Ascending aorta (tissue), 2 donors: ENCODE data around the gene PANK2. TPM values are rescaled to one million over a fixed set of nuclear protein-coding genes. Genes with fewer than 3 reads are reported as not detected.

Source experiments
- DNase-seq, 2 donors: peaks; one replicate each; pipeline ENCODE4 v3.0.0-alpha.2; 2019; ENCODE audit warnings: low spot score in 2 of 2
- H3K27ac ChIP-seq, 2 donors: fragments of 200-600 bp; sonication (generic); one replicate each; pipeline ENCODE4 v1.5.1; 2016 to 2017; ENCODE audit warnings: mild to moderate bottlenecking in 1 of 2
- H3K27me3 ChIP-seq: fragments of 200-600 bp; sonication (generic); one replicate; pipeline ENCODE4 v1.5.1; 2017
- H3K36me3 ChIP-seq, 2 donors: fragments of 200-600 bp; sonication (generic); one replicate each; pipeline ENCODE4 v1.5.1; 2016
- H3K4me1 ChIP-seq, 2 donors: fragments of 200-600 bp; sonication (generic); one replicate each; pipeline ENCODE4 v1.5.1; 2016 to 2017; ENCODE audit warnings: mild to moderate bottlenecking in 1 of 2
- H3K4me3 ChIP-seq, 2 donors: fragments of 200-600 bp; sonication (generic); one replicate each; pipeline ENCODE4 v1.5.1; 2016 to 2017; ENCODE audit warnings: mild to moderate bottlenecking in 1 of 2
- H3K9me3 ChIP-seq, 2 donors: fragments of 200-600 bp; sonication (generic); one replicate each; pipeline ENCODE4 v1.5.1; 2016
- intact Hi-C: fragments of 100-400 bp; cut with DNase I; formaldehyde crosslinking; loops from one replicate; pipeline ENCODE4 v1.15.1; 2023
- total RNA-seq: library from RNA; depleted of rRNA; stranded (reverse); fragments of >200 nt; gene quantifications from one replicate; pipeline ENCODE4 v1.1.0, GENCODE V29; 2016
- TF ChIP-seq, protein P1 (sequence below), 3 experiments: fragments of 200-600 bp in 2 of 3; fragments of 450-650 bp in 1 of 3; sonication (generic) in 2 of 3; IDR thresholded peaks; one replicate each; pipeline ENCODE4 v1.5.1; 2016 to 2019; ENCODE audit warnings: antibody characterized with exemption in 3 of 3, mild to moderate bottlenecking in 1 of 3, moderate library complexity in 1 of 3

PANK2 gene
- total RNA-seq, 1 donor from 2014 or later, result 81.1 TPM

DNA sequence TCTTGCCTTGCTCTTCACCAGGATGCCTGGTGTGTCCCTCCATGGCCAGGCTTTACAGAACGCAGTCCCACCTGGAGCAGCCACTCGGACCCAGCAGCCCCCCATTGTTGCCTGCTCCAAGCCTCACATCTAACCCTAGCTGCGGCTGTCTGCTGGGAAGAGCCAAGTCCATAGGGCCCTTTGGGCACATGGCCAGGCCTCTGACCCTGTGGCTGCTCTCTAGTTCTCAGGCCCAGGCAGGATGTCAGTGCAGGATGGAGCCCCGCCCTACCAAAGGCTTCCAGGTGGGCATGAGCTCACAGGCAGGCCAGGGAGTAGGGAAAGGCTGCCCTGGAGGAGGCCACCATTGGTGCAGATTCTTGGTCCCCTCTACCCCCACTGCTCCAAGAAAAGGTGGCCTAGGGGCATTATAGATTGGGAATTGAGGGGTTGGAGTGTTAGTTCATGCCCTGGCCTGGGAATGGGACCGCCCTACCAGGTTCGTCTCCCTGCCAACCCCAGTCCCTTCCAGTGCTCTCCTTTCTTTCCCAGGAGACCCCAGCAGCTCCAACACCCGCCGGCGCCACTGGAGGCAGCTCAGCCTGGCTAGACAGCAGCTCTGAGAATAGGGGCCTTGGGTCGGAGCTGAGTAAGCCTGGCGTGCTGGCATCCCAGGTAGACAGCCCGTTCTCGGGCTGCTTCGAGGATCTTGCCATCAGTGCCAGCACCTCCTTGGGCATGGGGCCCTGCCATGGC is 23.9 kb upstream of the PANK2 start:
- Histone ChIP-seq H3K27me3 (no peaks in the 10 kb centered on the region), H3K9me3 (no peaks in the 10 kb centered on the region), H3K36me3 (peaks cover 76 to 84% of the 10 kb centered on the region in 2 donors), H3K4me3 (no peak overlapping the region), H3K4me1 (no peaks in the 10 kb centered on the region), H3K27ac (no peak overlapping the region)
- no peak for DNase-seq
- TF ChIP-seq, protein P1, sequence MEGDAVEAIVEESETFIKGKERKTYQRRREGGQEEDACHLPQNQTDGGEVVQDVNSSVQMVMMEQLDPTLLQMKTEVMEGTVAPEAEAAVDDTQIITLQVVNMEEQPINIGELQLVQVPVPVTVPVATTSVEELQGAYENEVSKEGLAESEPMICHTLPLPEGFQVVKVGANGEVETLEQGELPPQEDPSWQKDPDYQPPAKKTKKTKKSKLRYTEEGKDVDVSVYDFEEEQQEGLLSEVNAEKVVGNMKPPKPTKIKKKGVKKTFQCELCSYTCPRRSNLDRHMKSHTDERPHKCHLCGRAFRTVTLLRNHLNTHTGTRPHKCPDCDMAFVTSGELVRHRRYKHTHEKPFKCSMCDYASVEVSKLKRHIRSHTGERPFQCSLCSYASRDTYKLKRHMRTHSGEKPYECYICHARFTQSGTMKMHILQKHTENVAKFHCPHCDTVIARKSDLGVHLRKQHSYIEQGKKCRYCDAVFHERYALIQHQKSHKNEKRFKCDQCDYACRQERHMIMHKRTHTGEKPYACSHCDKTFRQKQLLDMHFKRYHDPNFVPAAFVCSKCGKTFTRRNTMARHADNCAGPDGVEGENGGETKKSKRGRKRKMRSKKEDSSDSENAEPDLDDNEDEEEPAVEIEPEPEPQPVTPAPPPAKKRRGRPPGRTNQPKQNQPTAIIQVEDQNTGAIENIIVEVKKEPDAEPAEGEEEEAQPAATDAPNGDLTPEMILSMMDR (IDR thresholded peaks at IDR 0.05), result no peak
- intact Hi-C loops, result no loop called here

DNA sequence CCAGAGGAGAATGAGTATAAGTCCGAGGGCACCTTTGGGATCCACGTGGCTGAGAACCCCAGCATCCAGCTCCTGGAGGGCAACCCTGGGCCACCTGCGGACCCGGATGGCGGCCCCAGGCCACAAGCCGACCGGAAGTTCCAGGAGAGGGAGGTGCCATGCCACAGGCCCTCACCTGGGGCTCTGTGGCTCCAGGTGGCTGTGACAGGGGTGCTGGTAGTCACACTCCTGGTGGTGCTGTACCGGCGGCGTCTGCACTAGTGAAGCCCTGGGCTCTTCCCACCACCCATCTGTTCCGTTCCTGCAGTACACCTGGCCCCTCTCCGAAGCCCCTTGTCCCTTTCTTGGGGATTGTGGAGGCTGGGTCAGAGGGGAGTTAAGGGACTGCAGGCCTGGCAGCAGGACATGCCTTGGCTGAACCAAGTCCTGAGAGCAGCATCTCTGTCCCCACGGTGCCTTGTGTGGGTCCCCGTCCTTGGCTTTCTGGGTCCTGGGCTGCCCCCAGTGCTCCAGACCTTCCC is 23.2 kb upstream of the PANK2 start:
- Histone ChIP-seq H3K4me3 (no peak overlapping the region), H3K27me3 (no peaks in the 10 kb centered on the region), H3K36me3 (peaks cover 71 to 78% of the 10 kb centered on the region in 2 donors), H3K4me1 (no peaks in the 10 kb centered on the region), H3K27ac (no peak overlapping the region), H3K9me3 (no peaks in the 10 kb centered on the region)
- intact Hi-C loops, result no loop called here
- no peak for DNase-seq
- TF ChIP-seq, protein P1 (IDR thresholded peaks at IDR 0.05), result no peak

DNA sequence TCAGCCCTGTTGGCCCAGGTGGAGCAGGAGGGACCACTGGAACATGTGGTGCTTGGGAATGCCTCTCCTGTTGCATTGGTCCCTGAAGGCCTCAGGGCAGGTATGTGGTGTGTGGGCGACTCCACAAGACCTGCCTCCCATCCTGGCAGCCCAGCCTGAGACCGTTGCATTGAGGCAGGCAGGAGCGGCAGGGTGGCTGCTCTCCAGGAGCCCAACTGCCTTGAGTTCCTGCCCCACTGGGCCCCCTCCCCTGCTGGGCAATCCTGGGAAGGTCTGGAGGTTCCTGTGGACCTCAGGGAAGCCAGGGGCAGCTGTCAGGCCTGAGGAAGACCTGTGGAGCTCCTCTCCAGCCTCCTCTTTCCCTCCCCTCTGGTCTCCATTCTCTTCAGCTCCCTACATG is 22.7 kb upstream of the PANK2 start:
- no peaks in the 10 kb centered on the region for H3K4me1 ChIP-seq
- H3K9me3 ChIP-seq, result no peaks in the 10 kb centered on the region
- TF ChIP-seq, protein P1 (IDR thresholded peaks at IDR 0.05), result no peak
- no peak for DNase-seq
- no peaks in the 10 kb centered on the region for H3K27me3 ChIP-seq
- intact Hi-C loops, result no loop called here
- H3K36me3 ChIP-seq, result peaks cover 68 to 75% of the 10 kb centered on the region in 2 donors
- H3K4me3 ChIP-seq, result no peak overlapping the region
- H3K27ac ChIP-seq, result no peak overlapping the region

DNA sequence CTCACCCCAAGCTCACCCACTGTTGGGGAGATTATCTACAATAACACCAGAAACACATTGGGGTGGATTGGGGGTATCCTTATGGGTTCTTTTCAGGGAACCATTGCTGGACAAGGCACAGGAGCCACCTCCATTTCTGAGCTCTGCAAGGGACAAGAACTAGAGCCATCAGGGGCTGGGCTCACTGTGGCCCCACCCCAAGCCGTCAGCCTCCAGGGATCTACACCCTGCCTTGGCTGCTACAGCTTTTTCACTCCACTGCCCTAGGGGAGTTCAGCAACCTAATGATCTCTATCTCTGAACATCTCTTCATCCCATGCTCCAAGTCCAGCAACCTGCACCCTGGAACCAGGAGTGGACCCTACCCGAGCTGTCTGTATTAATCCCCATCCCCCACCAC is 21.4 kb upstream of the PANK2 start:
- no peak overlapping the region for H3K27ac ChIP-seq
- no peaks in the 10 kb centered on the region for H3K27me3 ChIP-seq
- H3K9me3 ChIP-seq, result no peaks in the 10 kb centered on the region
- intact Hi-C loops, result no loop called here
- H3K4me1 ChIP-seq, result no peaks in the 10 kb centered on the region
- no peak for DNase-seq
- peaks cover 55 to 72% of the 10 kb centered on the region in 2 donors for H3K36me3 ChIP-seq
- TF ChIP-seq, protein P1 (IDR thresholded peaks at IDR 0.05), result no peak
- H3K4me3 ChIP-seq, result no peak overlapping the region

DNA sequence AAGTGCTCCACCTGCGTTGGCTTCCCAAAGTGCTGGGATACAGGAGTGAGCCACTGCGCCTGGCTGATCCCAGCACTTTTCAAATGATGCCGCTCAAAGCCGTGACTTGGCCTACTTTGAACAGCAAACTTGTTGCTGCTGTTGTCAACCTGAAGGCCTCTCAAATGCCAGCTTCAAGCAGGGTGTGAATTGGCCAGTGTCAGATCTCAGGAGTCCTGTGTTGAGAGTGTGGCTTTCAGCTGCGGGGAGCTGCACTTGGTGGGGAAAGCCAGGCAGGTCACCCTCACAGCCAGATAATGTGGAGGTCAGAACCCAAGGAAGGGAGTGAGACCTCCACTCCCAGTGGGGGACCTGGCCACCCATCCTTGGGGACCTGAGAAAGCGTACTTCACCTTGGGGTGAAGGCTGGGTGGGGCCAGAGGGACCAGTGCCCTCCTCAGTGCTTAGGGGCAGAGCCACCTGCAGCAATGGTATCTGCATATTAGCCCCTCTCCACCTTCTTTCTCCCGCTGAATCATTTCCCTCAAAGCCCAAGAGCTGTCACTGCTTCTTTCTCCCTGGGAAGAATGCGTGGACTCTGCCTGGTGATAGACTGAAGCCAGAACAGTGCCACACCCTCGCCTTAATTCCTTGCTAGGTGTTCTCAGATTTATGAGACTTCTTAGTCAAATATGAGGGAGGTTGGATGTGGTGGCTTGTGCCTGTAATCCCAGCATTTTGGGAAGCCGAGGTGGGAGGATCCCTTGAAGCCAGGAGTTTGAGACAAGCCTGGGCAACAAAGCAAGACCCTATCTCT is 19.1 kb upstream of the PANK2 start:
- DNase-seq, result no peak
- H3K4me1 ChIP-seq, result no peaks in the 10 kb centered on the region

More for the DNA sequence above, 19.1 kb upstream of the PANK2 start:
- Histone ChIP-seq H3K27ac (no peak overlapping the region), H3K27me3 (no peaks in the 10 kb centered on the region), H3K9me3 (no peaks in the 10 kb centered on the region), H3K36me3 (peaks cover 38 to 60% of the 10 kb centered on the region in 2 donors), H3K4me3 (no peak overlapping the region)
- TF ChIP-seq, protein P1 (IDR thresholded peaks at IDR 0.05), result no peak
- intact Hi-C loops, result no loop called here
